Keratinocyte (primary cell): ENCODE measurements around the gene NUP160. TPM values are rescaled to one million over a fixed set of nuclear protein-coding genes. Genes with fewer than 3 reads are reported as not detected.

Source experiments
- DNase-seq: peaks from one replicate; pipeline ENCODE4 v3.0.0-alpha.2; 2011; ENCODE audit warnings: low read depth, missing footprints, low spot score
- FAIRE-seq: peaks from 2 replicates; lab custom pipeline; 2011; peaks lifted over from hg19 to GRCh38; lab: Jason Lieb, UNC
- H2AFZ ChIP-seq: 2 replicates; pipeline ENCODE4 v1.6.0; 2012; ENCODE audit warnings: low read length, control low read depth, inconsistent platforms; ENCODE audit not compliant: control insufficient read depth
- H3K27ac ChIP-seq: 2 replicates; pipeline ENCODE4 v1.5.1; 2011; ENCODE audit warnings: low read length; ENCODE audit not compliant: control insufficient read depth, insufficient read depth
- H3K27me3 ChIP-seq: 3 replicates; pipeline ENCODE4 v1.6.0; 2011; ENCODE audit warnings: low read length; ENCODE audit not compliant: control insufficient read depth, insufficient read depth; ENCODE audit errors: extremely low read depth
- H3K36me3 ChIP-seq, 2 experiments: 2 replicates in 1 of 2; 3 replicates in 1 of 2; pipeline ENCODE4 v1.5.1; 2011; ENCODE audit warnings: low read length in 2 of 2, mild to moderate bottlenecking in 1 of 2; ENCODE audit not compliant: control insufficient read depth in 2 of 2, insufficient read depth in 2 of 2; ENCODE audit errors: extremely low read depth in 1 of 2
- H3K4me1 ChIP-seq: 3 replicates; pipeline ENCODE4 v1.5.1; 2011; ENCODE audit warnings: low read length; ENCODE audit not compliant: control insufficient read depth, insufficient read depth; ENCODE audit errors: extremely low read depth
- H3K4me2 ChIP-seq: 3 replicates; pipeline ENCODE4 v1.6.0; 2011; ENCODE audit warnings: low read depth, low read length; ENCODE audit not compliant: control insufficient read depth, insufficient read depth; ENCODE audit errors: extremely low read depth
- H3K4me3 ChIP-seq, 3 experiments: fragments of 200-600 bp in 1 of 3; sonication (generic) in 1 of 3; 2 replicates in 2 of 3; 3 replicates in 1 of 3; pipeline ENCODE4 v1.5.1; 2011 to 2016; ENCODE audit warnings: low read length in 3 of 3, mild to moderate bottlenecking in 3 of 3, control low read depth in 2 of 3, inconsistent platforms in 1 of 3, low read depth in 1 of 3, mixed read lengths in 1 of 3, mixed run types in 1 of 3, moderate library complexity in 1 of 3; ENCODE audit not compliant: control insufficient read depth in 2 of 3, insufficient read depth in 2 of 3; ENCODE audit errors: extremely low read depth in 1 of 3
- H3K79me2 ChIP-seq: 2 replicates; pipeline ENCODE4 v1.6.0; 2012; ENCODE audit warnings: low read length; ENCODE audit not compliant: control insufficient read depth, insufficient read depth
- H3K9ac ChIP-seq: 3 replicates; pipeline ENCODE4 v1.6.0; 2011; ENCODE audit warnings: low read length; ENCODE audit not compliant: control insufficient read depth, insufficient read depth; ENCODE audit errors: extremely low read depth
- H3K9me1 ChIP-seq: 3 replicates; pipeline ENCODE4 v1.6.0; 2011; ENCODE audit warnings: low read length; ENCODE audit not compliant: control insufficient read depth, insufficient read depth; ENCODE audit errors: extremely low read depth
- H3K9me3 ChIP-seq: 2 replicates; pipeline ENCODE4 v1.5.1; 2012; ENCODE audit warnings: low read depth, low read length; ENCODE audit not compliant: control insufficient read depth
- H4K20me1 ChIP-seq: 3 replicates; pipeline ENCODE4 v1.6.0; 2011; ENCODE audit warnings: low read length; ENCODE audit not compliant: control insufficient read depth, insufficient read depth; ENCODE audit errors: extremely low read depth
- EZH2 ChIP-seq: IDR thresholded peaks from one replicate; pipeline ENCODE4 v1.6.1; 2012; ENCODE audit warnings: inconsistent platforms, mild to moderate bottlenecking, low read length, moderate library complexity
- dilution Hi-C: fragments of 300-500 bp; cut with MboI; formaldehyde crosslinking; loops from one replicate; pipeline ENCODE4 v1.7.0; 2020; ENCODE audit warnings: low sequenced_read_pairs; ENCODE audit not compliant: extremely low pct_ligation_motif_present
- polyA plus RNA-seq, 5 experiments: library from polyadenylated mRNA; depleted of rRNA in 3 of 5; stranded (reverse) in 3 of 5; stranded (forward) in 1 of 5; unstranded in 1 of 5; fragments of >200 nt; gene quantifications; 1 replicate in 1 of 5; 2 replicates in 3 of 5; 3 replicates in 1 of 5; pipeline versions ENCODE4 v1.2.1 to v1.2.3, GENCODE V29; 2011 to 2012; ENCODE audit warnings: missing spikeins in 2 of 5, low read depth in 1 of 5, low replicate concordance in 1 of 5
- TF ChIP-seq, protein P1 (sequence below), 3 experiments: IDR thresholded peaks in 1 of 3; conservative IDR thresholded peaks in 1 of 3; optimal IDR thresholded peaks in 1 of 3; 2 replicates in 2 of 3; 3 replicates in 1 of 3; pipeline versions ENCODE3 to v1.5.1; 2011; ENCODE audit warnings: low read length in 3 of 3, mild to moderate bottlenecking in 3 of 3, moderate library complexity in 2 of 3, control low read depth in 1 of 3, inconsistent platforms in 1 of 3; ENCODE audit not compliant: insufficient read depth in 2 of 3; ENCODE audit errors: extremely low read depth in 1 of 3

Gene NUP160
- polyA plus RNA-seq, 1 donor (not counting 4 experiments of a cell fraction or from before 2014, with no cell fraction given), result 26.6 TPM

- TF ChIP-seq, protein P1, sequence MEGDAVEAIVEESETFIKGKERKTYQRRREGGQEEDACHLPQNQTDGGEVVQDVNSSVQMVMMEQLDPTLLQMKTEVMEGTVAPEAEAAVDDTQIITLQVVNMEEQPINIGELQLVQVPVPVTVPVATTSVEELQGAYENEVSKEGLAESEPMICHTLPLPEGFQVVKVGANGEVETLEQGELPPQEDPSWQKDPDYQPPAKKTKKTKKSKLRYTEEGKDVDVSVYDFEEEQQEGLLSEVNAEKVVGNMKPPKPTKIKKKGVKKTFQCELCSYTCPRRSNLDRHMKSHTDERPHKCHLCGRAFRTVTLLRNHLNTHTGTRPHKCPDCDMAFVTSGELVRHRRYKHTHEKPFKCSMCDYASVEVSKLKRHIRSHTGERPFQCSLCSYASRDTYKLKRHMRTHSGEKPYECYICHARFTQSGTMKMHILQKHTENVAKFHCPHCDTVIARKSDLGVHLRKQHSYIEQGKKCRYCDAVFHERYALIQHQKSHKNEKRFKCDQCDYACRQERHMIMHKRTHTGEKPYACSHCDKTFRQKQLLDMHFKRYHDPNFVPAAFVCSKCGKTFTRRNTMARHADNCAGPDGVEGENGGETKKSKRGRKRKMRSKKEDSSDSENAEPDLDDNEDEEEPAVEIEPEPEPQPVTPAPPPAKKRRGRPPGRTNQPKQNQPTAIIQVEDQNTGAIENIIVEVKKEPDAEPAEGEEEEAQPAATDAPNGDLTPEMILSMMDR (optimal IDR thresholded peaks at IDR 0.05 in 1 of 3, IDR thresholded peaks at IDR 0.05 in 1 of 3, conservative IDR thresholded peaks at IDR 0.05 in 1 of 3; ENCODE audit: extremely low read depth in 1 of 3, insufficient read depth in 2 of 3, low read length in 3 of 3), result no peak
- TF ChIP-seq EZH2, result no peak
- no peaks in the 10 kb centered on the region for H3K79me2 ChIP-seq
- H3K9me3 ChIP-seq, result no peaks in the 10 kb centered on the region
- H2AFZ ChIP-seq, result no peak overlapping the region
- H3K27ac ChIP-seq, result no peak overlapping the region
- H3K9me1 ChIP-seq, result no peaks in the 10 kb centered on the region
- no peaks in the 10 kb centered on the region for H3K36me3 ChIP-seq
- no peak overlapping the region for H3K4me3 ChIP-seq
- DNase-seq (no peak), FAIRE-seq (no peak)
- H3K4me1 ChIP-seq, result no peaks in the 10 kb centered on the region
- dilution Hi-C loops, result no loop called here
- H3K27me3 ChIP-seq, result no peaks in the 10 kb centered on the region
- H3K9ac ChIP-seq, result no peak overlapping the region
- H4K20me1 ChIP-seq, result no peaks in the 10 kb centered on the region
- H3K4me2 ChIP-seq, result no peak overlapping the region
These were observed 8.0 kb upstream of the NUP160 start for GRCh38 chr11:47856186-47856585.

- dilution Hi-C loops, result no loop called here
- H3K27me3 ChIP-seq, result no peaks in the 10 kb centered on the region
- no peaks in the 10 kb centered on the region for H4K20me1 ChIP-seq
- no peak for TF ChIP-seq EZH2
- no peak for FAIRE-seq
- H3K4me2 ChIP-seq, result no peak overlapping the region
- no peak overlapping the region for H3K4me3 ChIP-seq
- no peak overlapping the region for H2AFZ ChIP-seq
- H3K36me3 ChIP-seq, result no peaks in the 10 kb centered on the region
- no peak overlapping the region for H3K27ac ChIP-seq
- H3K9me1 ChIP-seq, result no peaks in the 10 kb centered on the region
- H3K4me1 ChIP-seq, result peaks cover 6% of the 10 kb centered on the region
- no peak for DNase-seq
- H3K9me3 ChIP-seq, result no peaks in the 10 kb centered on the region
- H3K79me2 ChIP-seq, result no peaks in the 10 kb centered on the region
- no peak overlapping the region for H3K9ac ChIP-seq
These were observed 6.5 kb upstream of the NUP160 start for GRCh38 chr11:47854667-47855066.

DNA sequence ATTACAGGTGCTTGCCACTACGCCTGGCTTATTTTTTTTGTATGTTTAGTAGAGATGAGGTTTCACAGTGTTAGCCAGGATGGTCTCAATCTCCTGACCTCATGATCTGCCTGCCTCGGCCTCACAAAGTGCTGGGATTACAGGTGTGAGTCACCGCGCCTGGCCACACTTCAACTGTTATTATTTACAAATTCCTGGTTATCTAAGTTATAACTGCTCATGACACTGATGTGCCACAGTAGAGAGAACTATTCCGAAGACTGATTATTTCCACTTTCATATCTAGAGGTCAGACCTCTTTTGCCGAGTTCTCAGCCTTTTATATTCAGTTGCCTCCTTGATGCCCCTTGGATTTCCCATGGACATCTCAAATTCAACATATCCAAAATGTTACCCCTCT is 3.9 kb upstream of the NUP160 start:
- no peaks in the 10 kb centered on the region for H3K36me3 ChIP-seq
- H3K9ac ChIP-seq, result no peak overlapping the region
- FAIRE-seq (no peak), DNase-seq (no peak)
- dilution Hi-C loops, result no loop called here
- no peak overlapping the region for H3K4me2 ChIP-seq
- H3K79me2 ChIP-seq, result peaks cover 10% of the 10 kb centered on the region
- H3K4me3 ChIP-seq, result no peak overlapping the region
- no peaks in the 10 kb centered on the region for H3K9me3 ChIP-seq
- no peak overlapping the region for H3K27ac ChIP-seq
- no peaks in the 10 kb centered on the region for H3K27me3 ChIP-seq
- H3K9me1 ChIP-seq, result no peaks in the 10 kb centered on the region
- H4K20me1 ChIP-seq, result no peaks in the 10 kb centered on the region
- no peak overlapping the region for H2AFZ ChIP-seq
- H3K4me1 ChIP-seq, result peaks cover 15% of the 10 kb centered on the region
- TF ChIP-seq, protein P1 (optimal IDR thresholded peaks at IDR 0.05 in 1 of 3, IDR thresholded peaks at IDR 0.05 in 1 of 3, conservative IDR thresholded peaks at IDR 0.05 in 1 of 3; ENCODE audit: extremely low read depth in 1 of 3, insufficient read depth in 2 of 3, low read length in 3 of 3), result no peak
- TF ChIP-seq EZH2, result no peak
